ENCODE measurements around the gene NIPBL. TPM values are rescaled to one million over a fixed set of nuclear protein-coding genes. Genes with fewer than 3 reads are reported as not detected.
"Not testable (repeated sequence)": the region's sequence is repeated elsewhere in the genome, so short reads cannot be mapped to it uniquely, and the experiment has no call there.

Gene NIPBL
- total RNA-seq, 1 donor from 2014 or later, result 67.9 TPM

DNA sequence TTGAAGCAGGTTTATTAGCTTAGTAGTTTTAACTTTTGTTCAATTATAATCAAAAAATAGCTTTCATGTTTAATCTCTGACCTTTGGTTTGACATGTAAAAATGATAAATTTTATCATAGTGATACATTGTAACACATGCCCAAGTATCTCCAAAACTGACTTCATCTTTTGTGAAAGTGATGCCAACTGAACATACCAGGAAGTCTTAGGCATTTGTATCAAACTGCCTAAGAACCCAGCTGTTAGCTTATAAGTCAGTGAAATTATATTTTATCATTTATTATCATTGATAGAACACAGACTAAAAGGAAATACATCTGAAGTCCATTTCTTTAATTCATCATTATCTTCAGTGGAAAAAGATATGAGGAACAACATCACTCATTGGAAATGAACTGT lies 39.1 kb downstream of the NIPBL start:
- no peak overlapping the region for H2AFZ ChIP-seq (replicated peaks)
- no peaks in the 10 kb centered on the region for H3K36me3 ChIP-seq
- peaks cover 5% of the 10 kb centered on the region for H3K9me3 ChIP-seq (ENCODE audit: low read depth)
- no peak overlapping the region for H3K27ac ChIP-seq
- no peaks in the 10 kb centered on the region for H3K4me1 ChIP-seq
- Mint-ChIP-seq H3K27ac (no peak overlapping the region), H3K4me3 (no peak overlapping the region), H3K36me3 (peaks cover 9% of the 10 kb centered on the region), H3K9me3 (peaks cover 18% of the 10 kb centered on the region), H3K4me1 (no peaks in the 10 kb centered on the region), H3K27me3 (ENCODE audit: insufficient read depth, low read depth) (no peaks in the 10 kb centered on the region)
- DNase-seq (ENCODE audit: low spot score), result no peak
- peaks cover 59% of the 10 kb centered on the region for H4K20me1 ChIP-seq (ENCODE audit: low read depth)
- TF ChIP-seq EZH2 (IDR thresholded peaks at IDR 0.05) (no peak), EZH2phosphoT487 (IDR thresholded peaks at IDR 0.05) (no peak)
- TF ChIP-seq, protein P1, sequence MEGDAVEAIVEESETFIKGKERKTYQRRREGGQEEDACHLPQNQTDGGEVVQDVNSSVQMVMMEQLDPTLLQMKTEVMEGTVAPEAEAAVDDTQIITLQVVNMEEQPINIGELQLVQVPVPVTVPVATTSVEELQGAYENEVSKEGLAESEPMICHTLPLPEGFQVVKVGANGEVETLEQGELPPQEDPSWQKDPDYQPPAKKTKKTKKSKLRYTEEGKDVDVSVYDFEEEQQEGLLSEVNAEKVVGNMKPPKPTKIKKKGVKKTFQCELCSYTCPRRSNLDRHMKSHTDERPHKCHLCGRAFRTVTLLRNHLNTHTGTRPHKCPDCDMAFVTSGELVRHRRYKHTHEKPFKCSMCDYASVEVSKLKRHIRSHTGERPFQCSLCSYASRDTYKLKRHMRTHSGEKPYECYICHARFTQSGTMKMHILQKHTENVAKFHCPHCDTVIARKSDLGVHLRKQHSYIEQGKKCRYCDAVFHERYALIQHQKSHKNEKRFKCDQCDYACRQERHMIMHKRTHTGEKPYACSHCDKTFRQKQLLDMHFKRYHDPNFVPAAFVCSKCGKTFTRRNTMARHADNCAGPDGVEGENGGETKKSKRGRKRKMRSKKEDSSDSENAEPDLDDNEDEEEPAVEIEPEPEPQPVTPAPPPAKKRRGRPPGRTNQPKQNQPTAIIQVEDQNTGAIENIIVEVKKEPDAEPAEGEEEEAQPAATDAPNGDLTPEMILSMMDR (IDR thresholded peaks at IDR 0.05), result no peak
- peaks cover 97% of the 10 kb centered on the region for H3K79me2 ChIP-seq (ENCODE audit: low read depth)
- H3F3A ChIP-seq (ENCODE audit: low read depth), result no peaks in the 10 kb centered on the region
- H3K4me2 ChIP-seq, result no peak overlapping the region
- H3K4me3 ChIP-seq, result no peak overlapping the region
- no peak overlapping the region for H3K9ac ChIP-seq
- H3K27me3 ChIP-seq, result no peaks in the 10 kb centered on the region

DNA sequence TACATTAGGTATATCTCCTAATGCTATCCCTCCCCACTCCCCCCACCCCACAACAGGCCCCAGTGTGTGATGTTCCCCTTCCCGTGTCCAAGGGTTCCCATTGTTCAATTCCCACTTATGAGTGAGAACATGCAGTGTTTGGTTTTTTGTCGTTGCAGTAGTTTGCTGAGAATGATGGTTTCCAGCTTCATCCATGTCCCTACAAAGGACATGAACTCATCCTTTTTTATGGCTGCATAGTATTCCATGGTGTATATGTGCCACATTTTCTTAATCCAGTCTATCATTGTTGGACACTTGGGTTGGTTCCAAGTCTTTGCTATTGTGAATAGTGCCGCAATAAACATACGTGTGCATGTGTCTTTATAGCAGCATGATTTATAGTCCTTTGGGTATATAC lies 40.0 kb downstream of the NIPBL start:
- H3K36me3 Mint-ChIP-seq, result peaks cover 16% of the 10 kb centered on the region
- H3K4me1 ChIP-seq; DNase-seq (ENCODE audit: low spot score); H3K4me3 ChIP-seq; H3K27ac Mint-ChIP-seq; H3K36me3 ChIP-seq; H3K4me2 ChIP-seq; H3K27ac ChIP-seq; H3K4me1 Mint-ChIP-seq; H2AFZ ChIP-seq (replicated peaks); H3K9me3 ChIP-seq (ENCODE audit: low read depth); H3K27me3 ChIP-seq; H3K4me3 Mint-ChIP-seq; H3F3A ChIP-seq (ENCODE audit: low read depth); H3K9ac ChIP-seq; H3K27me3 Mint-ChIP-seq (ENCODE audit: insufficient read depth, low read depth): not testable (repeated sequence)
- H3K9me3 Mint-ChIP-seq, result peaks cover 24% of the 10 kb centered on the region
- peaks cover 54% of the 10 kb centered on the region for H4K20me1 ChIP-seq (ENCODE audit: low read depth)
- H3K79me2 ChIP-seq (ENCODE audit: low read depth), result peaks cover 97% of the 10 kb centered on the region

DNA sequence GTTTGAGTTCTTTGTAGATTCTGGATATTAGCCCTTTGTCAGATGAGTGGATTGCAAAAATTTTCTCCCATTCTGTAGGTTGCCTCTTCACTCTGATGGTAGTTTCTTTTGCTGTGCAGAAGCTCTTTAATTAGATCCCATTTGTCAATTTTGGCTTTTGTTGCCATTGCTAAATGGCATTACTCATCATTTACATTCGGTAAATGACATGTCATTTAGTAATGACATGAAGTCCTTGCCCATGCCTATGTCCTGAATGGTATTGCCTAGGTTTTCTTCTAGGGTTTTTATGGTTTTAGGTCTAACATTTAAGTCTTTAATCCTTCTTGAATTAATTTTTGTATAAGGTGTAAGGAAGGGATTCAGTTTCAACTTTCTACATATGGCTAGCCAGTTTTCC lies 40.8 kb downstream of the NIPBL start:
- not testable (repeated sequence) for H3K4me3 Mint-ChIP-seq; H3K9me3 ChIP-seq (ENCODE audit: low read depth); H3K27ac Mint-ChIP-seq; H3K27me3 ChIP-seq; H3K4me2 ChIP-seq; H3K9ac ChIP-seq; H3K4me1 Mint-ChIP-seq; H3K27ac ChIP-seq; H2AFZ ChIP-seq (replicated peaks); H3F3A ChIP-seq (ENCODE audit: low read depth); H3K4me1 ChIP-seq; H3K36me3 ChIP-seq; DNase-seq (ENCODE audit: low spot score); H3K4me3 ChIP-seq; H3K27me3 Mint-ChIP-seq (ENCODE audit: insufficient read depth, low read depth)
- Histone ChIP-seq H4K20me1 (ENCODE audit: low read depth) (peaks cover 47% of the 10 kb centered on the region), H3K79me2 (ENCODE audit: low read depth) (peaks cover 97% of the 10 kb centered on the region)
- Mint-ChIP-seq H3K36me3 (peaks cover 16% of the 10 kb centered on the region), H3K9me3 (peaks cover 24% of the 10 kb centered on the region)

DNA sequence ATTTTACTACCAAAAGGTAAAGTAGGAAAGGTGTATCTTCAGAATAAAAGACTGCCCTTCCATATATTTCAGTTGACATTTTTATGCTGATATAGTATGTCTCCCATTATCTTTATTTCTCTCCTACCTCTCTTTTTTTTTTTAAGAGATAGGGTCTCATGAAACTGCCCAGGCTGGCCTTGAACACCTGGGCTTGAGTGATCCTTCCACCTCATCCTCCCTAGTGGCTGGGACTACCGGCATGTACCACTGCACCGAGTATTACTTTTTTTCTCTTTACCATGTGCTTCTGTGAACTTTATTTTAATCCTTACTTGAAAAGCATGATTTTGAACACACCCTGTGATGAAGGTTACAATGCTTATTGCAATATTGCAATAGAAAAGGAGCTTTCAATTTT lies 42.7 kb downstream of the NIPBL start:
- H3K4me3 ChIP-seq, result no peak overlapping the region
- Mint-ChIP-seq H3K4me1 (no peaks in the 10 kb centered on the region), H3K27ac (no peak overlapping the region), H3K9me3 (peaks cover 26% of the 10 kb centered on the region), H3K4me3 (no peak overlapping the region), H3K27me3 (ENCODE audit: insufficient read depth, low read depth) (no peaks in the 10 kb centered on the region), H3K36me3 (peaks cover 19% of the 10 kb centered on the region)
- no peak overlapping the region for H3K9ac ChIP-seq
- H3K79me2 ChIP-seq (ENCODE audit: low read depth), result peaks cover 97% of the 10 kb centered on the region
- H3K4me1 ChIP-seq, result no peaks in the 10 kb centered on the region
- no peaks in the 10 kb centered on the region for H3K36me3 ChIP-seq
- peaks cover 39% of the 10 kb centered on the region for H4K20me1 ChIP-seq (ENCODE audit: low read depth)
- H2AFZ ChIP-seq (replicated peaks), result no peak overlapping the region
- no peaks in the 10 kb centered on the region for H3F3A ChIP-seq (ENCODE audit: low read depth)
- no peak overlapping the region for H3K4me2 ChIP-seq
- TF ChIP-seq EZH2 (IDR thresholded peaks at IDR 0.05) (no peak), EZH2phosphoT487 (IDR thresholded peaks at IDR 0.05) (no peak)
- TF ChIP-seq, protein P1 (IDR thresholded peaks at IDR 0.05), result no peak
- DNase-seq (ENCODE audit: low spot score), result no peak
- no peak overlapping the region for H3K27ac ChIP-seq
- H3K9me3 ChIP-seq (ENCODE audit: low read depth), result peaks cover 5% of the 10 kb centered on the region
- H3K27me3 ChIP-seq, result no peaks in the 10 kb centered on the region
